SU-DHL-6 (cell line): ENCODE measurements around the gene EVC.
"Not testable (repeated sequence)": the region's sequence is repeated elsewhere in the genome, so short reads cannot be mapped to it uniquely, and the experiment has no call there.

Experiments used
- H2AFZ ChIP-seq: fragments of 200-600 bp; sonication (generic); 2 replicates; pipeline ENCODE4 v1.6.1; 2014; ENCODE audit warnings: low read depth, mild to moderate bottlenecking, moderate library complexity, mixed read lengths, antibody characterized with exemption, low read length; ENCODE audit not compliant: severe bottlenecking
- H3F3A ChIP-seq: fragments of 200-600 bp; shearing (Covaris generic); 2 replicates; pipeline ENCODE4 v1.6.0; 2016; ENCODE audit warnings: antibody characterized with exemption, mild to moderate bottlenecking; ENCODE audit not compliant: insufficient read depth
- H3K27ac ChIP-seq: fragments of 200-600 bp; sonication (generic); 2 replicates; pipeline ENCODE4 v1.5.1; 2016; ENCODE audit warnings: low read depth, mild to moderate bottlenecking, low read length, moderate library complexity, mixed read lengths
- H3K27me3 ChIP-seq: fragments of 200-600 bp; sonication (generic), shearing (Covaris generic); 2 replicates; pipeline ENCODE4 v1.6.0; 2014; ENCODE audit warnings: mild to moderate bottlenecking, low read length
- H3K36me3 ChIP-seq: fragments of 200-600 bp; sonication (generic); 2 replicates; pipeline ENCODE4 v1.6.1; 2014; ENCODE audit warnings: mild to moderate bottlenecking, low read length, mixed read lengths
- H3K4me2 ChIP-seq: fragments of 300-600, 200-600 bp; shearing (Covaris generic), sonication (generic); 2 replicates; pipeline ENCODE4 v1.6.0; 2014; ENCODE audit warnings: low read length, low read depth, mild to moderate bottlenecking; ENCODE audit not compliant: poor library complexity, severe bottlenecking
- H3K4me3 ChIP-seq: fragments of 200-600 bp; sonication (generic); 2 replicates; pipeline ENCODE4 v1.5.1; 2014; ENCODE audit warnings: antibody characterized with exemption, low read length, mild to moderate bottlenecking, mixed read lengths; ENCODE audit not compliant: insufficient read depth, poor library complexity, severe bottlenecking
- H3K79me2 ChIP-seq: fragments of 200-600 bp; sonication (generic); 2 replicates; pipeline ENCODE4 v1.6.1; 2014; ENCODE audit warnings: mild to moderate bottlenecking, low read length, moderate library complexity; ENCODE audit not compliant: insufficient read depth
- H3K9ac ChIP-seq: fragments of 200-600 bp; sonication (generic); 2 replicates; pipeline ENCODE4 v1.7.0; 2014; ENCODE audit warnings: mild to moderate bottlenecking, low read length
- H3K9me2 ChIP-seq: fragments of 200-600 bp; sonication (generic); replicated peaks from 2 replicates; pipeline ENCODE4 v1.6.1; 2014; ENCODE audit warnings: low read length; ENCODE audit not compliant: insufficient read depth
- H3K9me3 ChIP-seq: fragments of 200-600 bp; sonication (generic); 2 replicates; pipeline ENCODE4 v1.6.1; 2014; ENCODE audit warnings: low read length, mixed read lengths; ENCODE audit not compliant: insufficient read depth
- H4K20me1 ChIP-seq: fragments of 200-600 bp; sonication (generic); 2 replicates; pipeline ENCODE4 v1.6.1; 2014; ENCODE audit warnings: low read depth, mild to moderate bottlenecking, antibody characterized with exemption, low read length, moderate library complexity, mixed read lengths
- CTCF ChIP-seq: fragments of 200-600 bp; sonication (generic); IDR thresholded peaks from one replicate; pipeline ENCODE4 v1.5.1; 2017; ENCODE audit warnings: antibody characterized with exemption, mild to moderate bottlenecking, low read length, moderate library complexity; ENCODE audit not compliant: insufficient read depth, poor library complexity, severe bottlenecking
- EZH2phosphoT487 ChIP-seq: fragments of 200-600 bp; sonication (generic), shearing (Covaris generic); conservative IDR thresholded peaks from 2 replicates; pipeline ENCODE4 v1.6.1; 2018; ENCODE audit warnings: mild to moderate bottlenecking, antibody characterized with exemption, low read length, moderate library complexity, mixed read lengths

The EVC gene

GRCh38 chr4:5809216-5809776 is 98.3 kb downstream of the EVC start:
- H3K79me2 ChIP-seq, result no peaks in the 10 kb centered on the region
- no peaks in the 10 kb centered on the region for H4K20me1 ChIP-seq
- no peaks in the 10 kb centered on the region for H3F3A ChIP-seq
- no peak overlapping the region for H2AFZ ChIP-seq
- H3K4me3 ChIP-seq, result no peak overlapping the region
- no peak overlapping the region for H3K27ac ChIP-seq
- H3K27me3 ChIP-seq, result no peaks in the 10 kb centered on the region
- H3K9ac ChIP-seq, result no peak overlapping the region
- no peak overlapping the region for H3K4me2 ChIP-seq
- no peaks in the 10 kb centered on the region for H3K9me2 ChIP-seq
- H3K9me3 ChIP-seq, result no peaks in the 10 kb centered on the region
- no peaks in the 10 kb centered on the region for H3K36me3 ChIP-seq
- TF ChIP-seq CTCF (no peak), EZH2phosphoT487 (no peak)

GRCh38 chr4:5810151-5810550 is 99.2 kb downstream of the EVC start:
- Histone ChIP-seq H3K36me3 (no peaks in the 10 kb centered on the region), H3K9ac (no peak overlapping the region), H3F3A (no peaks in the 10 kb centered on the region), H3K27me3 (no peaks in the 10 kb centered on the region), H3K79me2 (no peaks in the 10 kb centered on the region), H3K4me3 (no peak overlapping the region), H3K9me3 (no peaks in the 10 kb centered on the region), H3K4me2 (no peak overlapping the region), H3K9me2 (no peaks in the 10 kb centered on the region), H4K20me1 (no peaks in the 10 kb centered on the region), H3K27ac (no peak overlapping the region), H2AFZ (no peak overlapping the region)
- TF ChIP-seq EZH2phosphoT487 (no peak), CTCF (no peak)

- H3K9me3 ChIP-seq, result no peaks in the 10 kb centered on the region
- no peaks in the 10 kb centered on the region for H3K36me3 ChIP-seq
- no peaks in the 10 kb centered on the region for H3K79me2 ChIP-seq
- H3K4me3 ChIP-seq, result no peak overlapping the region
- H4K20me1 ChIP-seq, result no peaks in the 10 kb centered on the region
- H3K27me3 ChIP-seq, result no peaks in the 10 kb centered on the region
- H3K4me2 ChIP-seq, result no peak overlapping the region
- H3K9ac ChIP-seq, result no peak overlapping the region
- H3K27ac ChIP-seq, result no peak overlapping the region
- no peaks in the 10 kb centered on the region for H3F3A ChIP-seq
- TF ChIP-seq CTCF, result no peak
- no peaks in the 10 kb centered on the region for H3K9me2 ChIP-seq
- no peak overlapping the region for H2AFZ ChIP-seq
Observed at GRCh38 chr4:5810770-5811430, 99.9 kb downstream of the EVC start.

- not testable (repeated sequence) for H3K27ac ChIP-seq, H4K20me1 ChIP-seq, H3K79me2 ChIP-seq, H3K9me2 ChIP-seq, H3K27me3 ChIP-seq, H3F3A ChIP-seq, H3K9me3 ChIP-seq, H3K36me3 ChIP-seq, H3K4me2 ChIP-seq, H2AFZ ChIP-seq, H3K9ac ChIP-seq, H3K4me3 ChIP-seq
Observed at GRCh38 chr4:5812057-5812456, 101.1 kb downstream of the EVC start.
